ENCODE results near the gene COA4.

The COA4 gene

DNA sequence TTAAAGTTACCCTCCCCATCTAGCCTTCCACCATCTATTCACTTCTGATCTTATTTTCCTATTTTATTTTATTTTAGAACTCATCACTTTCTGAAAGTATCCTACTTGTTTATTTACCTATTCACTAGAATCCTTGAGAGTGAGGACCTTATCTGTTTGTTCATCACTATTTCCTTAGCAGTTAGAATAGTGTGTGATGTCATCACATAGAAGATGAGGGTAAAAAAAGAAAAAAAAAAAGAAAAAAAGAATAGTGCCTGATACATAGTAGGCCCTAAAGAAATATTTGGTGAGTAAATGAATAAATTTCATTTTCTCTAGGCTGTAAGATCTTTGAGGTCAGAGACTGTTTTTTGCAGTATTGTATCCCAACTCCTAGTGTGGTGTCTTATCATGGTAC lies 36.8 kb upstream of the COA4 start:
- peaks cover 70% of the 10 kb centered on the region for H3K36me3 ChIP-seq (ENCODE audit: low read depth)
- ATAC-seq (ENCODE audit: low read depth) = no peak

DNA sequence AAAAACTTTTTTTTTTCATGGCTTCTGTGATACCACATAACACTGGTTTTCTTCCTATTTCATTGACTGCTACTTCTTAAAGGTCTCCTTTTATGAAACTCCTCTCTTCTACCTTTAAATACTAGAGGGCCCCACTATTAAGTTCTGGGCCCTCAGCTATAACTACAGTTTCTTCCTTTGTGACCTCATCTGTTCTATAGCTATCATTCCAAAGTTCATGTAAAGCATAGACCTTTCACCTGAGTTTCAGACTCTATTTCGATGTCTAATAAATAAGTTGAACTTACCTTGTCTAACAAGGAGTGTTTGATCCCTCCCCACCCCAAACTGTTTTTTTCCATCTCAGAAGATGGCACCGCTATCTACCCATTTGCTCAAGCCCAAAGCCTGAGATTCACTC lies 35.4 kb upstream of the COA4 start:
- no peaks in the 10 kb centered on the region for H3K4me1 ChIP-seq (ENCODE audit: insufficient read depth, poor library complexity, severe bottlenecking)
- H3K27ac ChIP-seq (ENCODE audit: poor library complexity, severe bottlenecking) = no peak overlapping the region
- no peaks in the 10 kb centered on the region for H3K9me3 ChIP-seq (ENCODE audit: severe bottlenecking)
- TF ChIP-seq, protein P1, sequence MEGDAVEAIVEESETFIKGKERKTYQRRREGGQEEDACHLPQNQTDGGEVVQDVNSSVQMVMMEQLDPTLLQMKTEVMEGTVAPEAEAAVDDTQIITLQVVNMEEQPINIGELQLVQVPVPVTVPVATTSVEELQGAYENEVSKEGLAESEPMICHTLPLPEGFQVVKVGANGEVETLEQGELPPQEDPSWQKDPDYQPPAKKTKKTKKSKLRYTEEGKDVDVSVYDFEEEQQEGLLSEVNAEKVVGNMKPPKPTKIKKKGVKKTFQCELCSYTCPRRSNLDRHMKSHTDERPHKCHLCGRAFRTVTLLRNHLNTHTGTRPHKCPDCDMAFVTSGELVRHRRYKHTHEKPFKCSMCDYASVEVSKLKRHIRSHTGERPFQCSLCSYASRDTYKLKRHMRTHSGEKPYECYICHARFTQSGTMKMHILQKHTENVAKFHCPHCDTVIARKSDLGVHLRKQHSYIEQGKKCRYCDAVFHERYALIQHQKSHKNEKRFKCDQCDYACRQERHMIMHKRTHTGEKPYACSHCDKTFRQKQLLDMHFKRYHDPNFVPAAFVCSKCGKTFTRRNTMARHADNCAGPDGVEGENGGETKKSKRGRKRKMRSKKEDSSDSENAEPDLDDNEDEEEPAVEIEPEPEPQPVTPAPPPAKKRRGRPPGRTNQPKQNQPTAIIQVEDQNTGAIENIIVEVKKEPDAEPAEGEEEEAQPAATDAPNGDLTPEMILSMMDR (IDR thresholded peaks at IDR 0.05; ENCODE audit: poor library complexity, severe bottlenecking) = no peak
- ATAC-seq (ENCODE audit: low read depth) (no peak), DNase-seq (ENCODE audit: low spot score) (no peak)
- peaks cover 67% of the 10 kb centered on the region for H3K36me3 ChIP-seq (ENCODE audit: low read depth)
- no peak overlapping the region for H3K4me3 ChIP-seq (ENCODE audit: severe bottlenecking)
- H3K27me3 ChIP-seq (ENCODE audit: insufficient read depth, poor library complexity, severe bottlenecking) = no peaks in the 10 kb centered on the region

More for the DNA sequence above, 36.8 kb upstream of the COA4 start:
- H3K4me3 ChIP-seq (ENCODE audit: severe bottlenecking) = no peak overlapping the region
- H3K27me3 ChIP-seq (ENCODE audit: insufficient read depth, poor library complexity, severe bottlenecking) = no peaks in the 10 kb centered on the region
- no peak overlapping the region for H3K27ac ChIP-seq (ENCODE audit: poor library complexity, severe bottlenecking)
- H3K9me3 ChIP-seq (ENCODE audit: severe bottlenecking) = no peaks in the 10 kb centered on the region
- no peaks in the 10 kb centered on the region for H3K4me1 ChIP-seq (ENCODE audit: insufficient read depth, poor library complexity, severe bottlenecking)
- TF ChIP-seq, protein P1 (IDR thresholded peaks at IDR 0.05; ENCODE audit: poor library complexity, severe bottlenecking) = no peak
- no peak for DNase-seq (ENCODE audit: low spot score)

DNA sequence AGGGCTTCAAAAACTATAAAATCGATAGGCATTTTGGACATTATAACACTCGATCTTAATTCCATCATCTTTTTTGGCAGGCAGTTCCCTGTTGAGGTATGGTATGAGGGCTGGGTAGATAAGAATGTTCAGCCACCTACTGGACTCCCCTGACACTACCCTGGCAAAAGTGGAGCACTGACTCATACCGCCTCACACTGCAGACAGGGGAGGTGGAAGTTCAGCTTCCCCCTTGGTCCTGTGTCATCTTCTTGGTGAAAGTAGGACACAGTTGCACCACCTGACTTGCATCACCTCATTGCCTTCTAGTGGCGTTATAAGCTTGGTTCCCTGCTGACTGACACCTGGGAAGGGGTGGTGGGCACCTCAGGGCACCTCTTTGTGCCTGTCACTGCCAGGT lies 30.5 kb upstream of the COA4 start:
- ATAC-seq (ENCODE audit: low read depth) (peak; percentile 97), DNase-seq (ENCODE audit: low spot score) (no peak)
- TF ChIP-seq, protein P1 (IDR thresholded peaks at IDR 0.05; ENCODE audit: poor library complexity, severe bottlenecking) = peak; percentile 24
- no peaks in the 10 kb centered on the region for H3K4me1 ChIP-seq (ENCODE audit: insufficient read depth, poor library complexity, severe bottlenecking)
- peaks cover 44% of the 10 kb centered on the region for H3K36me3 ChIP-seq (ENCODE audit: low read depth)
- no peaks in the 10 kb centered on the region for H3K9me3 ChIP-seq (ENCODE audit: severe bottlenecking)
- H3K4me3 ChIP-seq (ENCODE audit: severe bottlenecking) = no peak overlapping the region
- H3K27me3 ChIP-seq (ENCODE audit: insufficient read depth, poor library complexity, severe bottlenecking) = no peaks in the 10 kb centered on the region
- no peak overlapping the region for H3K27ac ChIP-seq (ENCODE audit: poor library complexity, severe bottlenecking)

DNA sequence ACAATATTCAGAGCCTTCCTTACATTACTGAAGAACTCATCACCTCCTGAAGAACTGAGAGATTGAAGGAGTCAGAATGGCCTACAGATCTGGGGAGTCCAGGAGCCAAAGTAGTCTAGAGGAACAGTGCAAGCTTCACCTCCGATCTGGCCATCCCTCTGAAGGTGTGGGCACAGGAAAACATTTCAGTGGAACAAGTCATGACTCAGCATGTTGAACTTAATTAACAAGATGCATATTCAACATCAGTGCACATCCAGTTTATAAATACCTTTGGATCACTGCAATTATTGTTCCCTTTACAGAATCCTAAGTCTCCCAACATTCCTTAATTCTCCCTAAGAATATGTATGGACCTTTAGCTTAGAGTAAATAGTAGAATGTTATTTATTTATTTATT lies 25.7 kb upstream of the COA4 start:
- DNase-seq (ENCODE audit: low spot score) (no peak), ATAC-seq (ENCODE audit: low read depth) (no peak)
- TF ChIP-seq, protein P1 (IDR thresholded peaks at IDR 0.05; ENCODE audit: poor library complexity, severe bottlenecking) = no peak
- Histone ChIP-seq H3K4me3 (ENCODE audit: severe bottlenecking) (no peak overlapping the region), H3K27me3 (ENCODE audit: insufficient read depth, poor library complexity, severe bottlenecking) (no peaks in the 10 kb centered on the region), H3K9me3 (ENCODE audit: severe bottlenecking) (no peaks in the 10 kb centered on the region), H3K36me3 (ENCODE audit: low read depth) (peaks cover 40% of the 10 kb centered on the region), H3K4me1 (ENCODE audit: insufficient read depth, poor library complexity, severe bottlenecking) (no peaks in the 10 kb centered on the region), H3K27ac (ENCODE audit: poor library complexity, severe bottlenecking) (no peak overlapping the region)

DNA sequence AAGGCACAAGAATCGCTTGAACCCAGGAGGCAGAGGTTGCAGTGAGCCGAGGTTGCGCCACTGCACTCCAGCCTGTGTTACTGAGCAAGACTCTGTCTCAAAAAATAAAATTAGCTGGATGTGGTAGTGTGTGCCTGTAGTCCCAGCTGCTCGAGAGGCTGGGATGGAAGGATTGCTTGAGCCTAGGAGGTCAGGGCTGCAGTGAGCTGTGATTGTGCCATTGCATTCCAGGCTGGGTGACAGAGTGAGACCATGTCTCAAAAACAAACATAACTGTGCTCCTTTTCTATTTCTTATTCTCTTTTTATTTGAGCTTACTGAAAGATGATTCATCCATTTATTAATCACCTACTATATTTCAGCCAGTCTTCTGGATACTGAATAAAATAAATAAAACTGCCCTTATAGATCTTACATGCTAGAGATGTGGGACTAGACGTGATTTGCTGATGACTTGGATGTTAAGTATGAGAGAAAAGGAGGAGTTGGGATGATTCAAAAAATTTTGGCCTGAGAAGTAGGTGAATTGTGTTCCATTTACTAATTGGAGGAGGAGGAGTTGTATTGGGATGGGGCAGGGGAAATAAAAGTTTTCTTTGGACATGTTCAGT lies 18.2 kb upstream of the COA4 start:
- Histone ChIP-seq H3K9me3 (ENCODE audit: severe bottlenecking) (no peaks in the 10 kb centered on the region), H3K4me1 (ENCODE audit: insufficient read depth, poor library complexity, severe bottlenecking) (no peaks in the 10 kb centered on the region), H3K27me3 (ENCODE audit: insufficient read depth, poor library complexity, severe bottlenecking) (no peaks in the 10 kb centered on the region), H3K27ac (ENCODE audit: poor library complexity, severe bottlenecking) (peak overlapping the region; percentile 1), H3K36me3 (ENCODE audit: low read depth) (peaks cover 39% of the 10 kb centered on the region), H3K4me3 (ENCODE audit: severe bottlenecking) (no peak overlapping the region)
- DNase-seq (ENCODE audit: low spot score) = no peak
- ATAC-seq (ENCODE audit: low read depth) = peak; percentile 42; the same call in 2 of the 3 replicates
- TF ChIP-seq, protein P1 (IDR thresholded peaks at IDR 0.05; ENCODE audit: poor library complexity, severe bottlenecking) = no peak

Data from RWPE2 (cell line).